Stimulated activated CD4-positive, alpha-beta T cell treated with anti-CD3 and anti-CD28 coated beads, Interleukin-4, amount 100 ng/mL, for 48 hours (primary cell): ENCODE data around the gene THADA.
A peak's percentile ranks its signal among the peaks of the same experiment; 100 is the strongest.
"Not testable (repeated sequence)": the region's sequence is repeated elsewhere in the genome, so short reads cannot be mapped to it uniquely, and the experiment has no call there.

Source experiments
- DNase-seq, 2 donors: peaks; one replicate each; pipeline ENCODE4 v3.0.0-alpha.2; 2020; ENCODE audit warnings: low read depth in 2 of 2

Gene THADA

DNA sequence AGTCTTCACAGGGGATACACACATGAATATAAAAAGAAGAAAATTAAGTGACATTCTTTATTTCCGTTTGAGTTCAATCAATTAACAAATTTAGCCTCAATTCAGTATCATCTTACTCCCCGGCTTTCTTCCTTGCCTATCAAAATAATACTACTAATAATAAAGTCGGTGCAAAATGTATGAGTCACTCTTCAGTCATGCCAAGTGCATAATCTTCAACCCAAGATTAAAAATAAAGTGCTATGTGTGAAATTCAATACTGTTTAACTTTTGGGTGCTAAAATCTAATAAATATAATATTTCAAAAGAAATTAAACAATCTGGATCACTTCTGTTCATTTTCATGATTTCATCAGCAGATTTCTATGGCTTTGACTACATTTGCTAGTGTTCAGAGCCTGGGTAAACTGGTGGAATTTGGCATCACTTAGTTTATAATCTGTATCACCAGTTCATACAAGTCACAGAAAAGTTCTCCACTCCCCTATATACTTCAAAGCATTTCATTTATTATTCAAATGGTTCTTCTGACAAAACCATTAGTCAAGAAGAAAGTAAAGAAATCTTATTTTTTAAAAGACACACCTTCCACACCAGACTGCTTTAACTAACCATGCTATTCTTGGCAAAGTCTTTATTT lies 183.6 kb downstream of the THADA start:
- DNase-seq, result no peak

GRCh38 chr2:43410055-43410604 lies 185.7 kb downstream of the THADA start:
- DNase-seq, result no peak

- DNase-seq, result no peak
Observed at GRCh38 chr2:43408407-43409160, 187.3 kb downstream of the THADA start.

DNA sequence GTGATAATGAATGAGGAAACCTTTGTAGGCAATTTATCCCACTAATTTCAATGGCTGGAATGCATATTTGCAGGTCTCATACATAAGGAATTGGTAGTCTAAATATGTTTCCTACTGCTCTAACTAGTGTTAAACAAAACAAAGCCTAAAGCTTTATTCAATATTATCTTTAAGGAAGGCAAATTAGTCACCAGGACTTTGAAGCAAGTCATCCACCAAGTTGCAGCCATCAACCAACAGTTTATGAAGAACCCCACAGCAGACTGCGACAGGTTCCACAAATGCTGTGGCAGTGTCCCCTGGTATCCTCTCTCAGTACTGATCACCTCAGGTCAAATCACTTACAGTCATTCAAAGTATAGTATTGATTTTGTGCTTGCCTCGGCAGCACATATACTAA lies 187.9 kb downstream of the THADA start:
- no peak for DNase-seq

- DNase-seq, result no peak
Observed at GRCh38 chr2:43406651-43407279, 189.1 kb downstream of the THADA start.

DNA sequence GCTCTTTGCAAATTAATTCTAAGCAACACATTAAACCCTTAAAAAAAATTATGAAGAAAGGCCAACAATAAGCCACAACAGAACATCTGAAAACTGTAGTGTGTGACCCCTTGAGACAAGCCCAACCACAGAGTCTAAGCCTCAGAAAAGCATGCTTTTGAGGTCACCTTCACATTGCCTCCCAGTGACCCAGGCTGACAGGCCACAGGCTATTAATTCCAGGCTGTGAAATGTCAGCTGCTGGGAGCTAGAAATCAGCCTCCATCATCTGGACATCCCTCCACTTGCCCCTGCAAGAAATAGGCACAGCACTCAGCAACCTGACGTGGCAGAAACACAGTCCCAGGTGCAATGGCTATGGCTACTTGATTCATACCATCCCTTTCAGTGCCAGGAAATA lies 190.0 kb downstream of the THADA start:
- DNase-seq, result no peak

DNA sequence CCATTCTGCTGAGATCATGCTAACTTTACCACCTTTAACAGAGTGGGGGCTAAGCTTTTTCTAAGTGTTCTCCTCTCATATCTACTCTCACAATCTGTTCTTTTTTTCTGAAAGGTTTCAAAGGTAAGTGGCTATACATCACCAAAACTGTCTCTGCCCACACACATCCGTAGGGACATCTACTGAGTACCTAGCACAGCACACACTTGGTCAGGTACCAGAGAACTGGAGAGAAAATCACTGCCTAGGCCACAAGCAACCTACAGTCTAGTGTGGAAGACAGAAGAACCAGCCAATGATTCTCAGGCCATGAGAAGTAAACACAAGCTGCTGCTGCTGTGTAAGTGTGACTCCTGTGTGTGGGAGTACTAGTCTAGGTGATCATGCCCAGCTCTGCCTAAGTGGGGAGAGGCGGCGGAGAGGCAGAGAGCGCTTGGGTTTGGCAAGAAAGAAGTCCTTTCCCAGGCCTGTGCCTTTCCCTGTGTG lies 193.3 kb downstream of the THADA start:
- DNase-seq, result no peak

DNA sequence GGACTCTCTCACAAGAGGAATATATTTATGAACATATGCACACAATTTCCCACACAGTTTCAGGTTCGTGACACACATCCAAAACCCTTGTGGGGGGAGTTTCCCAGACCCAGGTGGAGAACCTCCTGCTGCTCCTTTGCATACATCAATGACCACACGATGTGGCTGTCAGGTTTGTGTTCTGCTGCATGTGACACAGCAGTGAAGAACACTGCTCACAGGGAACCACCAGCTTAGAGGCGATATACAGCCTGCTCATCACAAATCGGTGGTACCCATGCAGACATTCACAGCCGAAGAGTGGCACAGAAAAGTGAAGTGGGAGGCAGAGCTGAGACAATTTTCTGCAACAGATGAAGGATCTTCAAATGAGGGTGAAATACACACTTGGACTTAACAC lies 193.8 kb downstream of the THADA start:
- peak; percentile 3 to 34 for DNase-seq

- DNase-seq, result no peak
Observed at GRCh38 chr2:43400508-43400907, 195.3 kb downstream of the THADA start.

- no peak for DNase-seq
Observed at GRCh38 chr2:43399515-43400264, 196.1 kb downstream of the THADA start.

DNA sequence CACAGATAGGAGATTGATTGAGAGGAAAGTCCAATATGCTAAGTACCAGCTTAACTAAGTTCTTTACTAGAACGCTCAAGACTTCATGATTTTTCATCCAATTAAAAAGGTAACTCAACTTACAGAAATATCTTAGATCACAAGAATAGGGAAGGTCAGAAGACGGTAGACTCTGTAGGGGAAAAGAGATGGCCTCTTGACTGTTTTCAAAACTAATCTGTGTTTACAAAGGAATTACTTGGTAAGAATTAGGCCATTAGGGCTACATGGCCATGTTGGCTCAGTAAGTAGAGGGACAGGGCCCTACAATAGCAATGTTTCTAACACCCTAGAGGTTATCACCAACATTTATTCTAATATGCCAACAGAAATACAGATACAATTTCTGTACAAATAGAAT lies 196.7 kb downstream of the THADA start:
- no peak for DNase-seq

GRCh38 chr2:43397821-43398220 lies 198.0 kb downstream of the THADA start:
- DNase-seq, result no peak

DNA sequence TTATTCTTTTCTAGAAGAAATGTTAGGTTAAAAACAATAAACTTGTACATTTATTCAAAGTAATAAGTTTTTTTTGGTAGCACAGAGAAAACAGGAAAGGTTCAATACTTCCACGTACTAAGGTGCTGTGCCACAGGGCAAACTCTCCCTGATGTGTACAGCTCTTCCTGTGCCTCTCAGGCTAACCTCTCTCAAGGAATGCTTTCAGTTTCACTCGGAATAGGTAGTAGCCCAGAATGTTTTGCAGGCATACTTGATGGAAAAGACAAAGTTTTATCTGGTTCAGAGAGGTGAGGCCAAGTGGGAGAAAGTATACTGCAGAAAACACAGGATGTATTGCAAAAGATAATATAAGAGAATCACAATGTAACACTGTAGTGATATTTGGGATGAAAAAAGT lies 198.4 kb downstream of the THADA start:
- DNase-seq, result no peak

GRCh38 chr2:43396344-43396743 lies 199.5 kb downstream of the THADA start:
- DNase-seq, result not testable (repeated sequence)

DNA sequence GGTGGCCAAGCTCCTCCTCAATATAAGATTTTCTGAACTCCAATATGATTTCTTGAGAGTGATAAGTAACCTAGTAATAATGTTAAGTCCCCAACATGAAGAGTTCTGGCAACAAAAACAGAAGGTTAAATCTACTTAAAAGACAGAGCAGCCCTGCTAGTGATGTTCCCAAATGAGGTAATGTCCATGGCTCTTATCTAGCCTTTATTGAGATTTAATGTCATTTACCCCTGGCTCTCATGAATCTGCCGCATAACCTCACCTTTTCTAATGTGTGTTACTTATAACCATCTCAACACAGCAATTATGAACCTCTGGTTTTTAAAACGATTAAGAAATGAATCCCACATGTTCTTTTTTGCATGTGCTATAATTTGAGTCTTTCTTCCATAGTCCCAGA lies 201.9 kb downstream of the THADA start:
- no peak for DNase-seq

DNA sequence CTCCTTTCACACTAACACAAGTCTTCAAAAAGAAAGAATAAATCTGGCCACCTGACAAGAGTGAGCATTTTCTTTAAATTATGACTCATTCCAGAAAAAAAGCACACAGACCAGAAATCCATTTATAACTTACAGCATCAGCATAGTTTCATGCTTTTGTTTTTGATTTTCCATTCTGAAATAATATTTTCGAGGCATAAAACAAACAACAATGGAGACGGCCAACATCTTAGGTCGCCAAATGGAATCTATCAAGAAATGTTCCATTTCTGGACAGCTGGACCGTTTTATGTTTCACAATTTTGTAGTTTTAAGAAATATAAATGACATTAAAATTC lies 204.0 kb downstream of the THADA start:
- no peak for DNase-seq

- no peak for DNase-seq
Observed at GRCh38 chr2:43391201-43391877, 204.5 kb downstream of the THADA start.

DNA sequence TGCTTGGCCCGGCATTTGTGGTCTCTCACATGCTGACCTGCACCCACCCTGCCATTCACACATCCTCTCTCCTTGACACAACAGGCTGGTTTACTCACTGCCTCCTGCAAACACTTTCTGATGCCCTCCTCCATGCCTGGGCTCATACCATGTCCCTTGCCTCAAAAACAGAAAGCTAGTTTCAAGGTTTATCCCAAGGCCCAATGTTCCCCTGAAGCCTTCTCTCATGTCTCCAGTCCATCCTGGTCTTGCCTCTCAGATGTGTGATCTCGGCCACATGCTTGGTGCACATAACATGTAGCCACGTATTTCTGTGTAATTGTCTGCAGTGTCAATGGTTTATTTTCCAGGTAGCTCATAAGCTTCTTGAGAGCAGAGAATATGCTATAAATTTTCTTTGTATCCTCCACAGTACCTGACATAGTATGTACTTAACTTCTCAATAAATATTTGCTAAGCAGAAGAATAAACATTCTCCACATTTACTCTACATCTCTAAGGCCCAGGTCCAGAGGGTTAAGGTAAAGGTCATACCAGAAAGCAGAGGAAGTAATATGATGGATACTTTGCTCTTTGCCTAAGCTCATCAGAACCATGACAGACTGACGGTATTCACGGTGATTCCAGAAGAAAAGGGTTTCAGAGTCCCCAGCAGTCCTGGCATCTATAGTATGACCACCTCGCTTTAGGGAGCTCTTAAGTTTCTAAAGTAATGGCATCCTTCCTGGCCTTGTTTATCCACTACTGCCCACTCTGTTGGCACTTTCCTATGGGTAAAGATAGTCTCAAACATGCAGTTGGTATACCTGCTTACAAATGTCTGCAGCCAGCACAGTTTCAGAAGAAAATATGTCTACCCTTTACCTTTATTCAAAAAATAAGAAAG lies 206.0 kb downstream of the THADA start:
- DNase-seq, result no peak

GRCh38 chr2:43388371-43388770 lies 207.5 kb downstream of the THADA start:
- no peak for DNase-seq
